B cell (primary cell): ENCODE data around the gene NEU2.

ENCODE experiments used
- EZH2 ChIP-seq: IDR thresholded peaks from 2 replicates; pipeline ENCODE4 v1.6.1; 2012; ENCODE audit warnings: borderline replicate concordance, low read depth, mild to moderate bottlenecking, moderate library complexity, low read length; ENCODE audit not compliant: insufficient read depth, poor library complexity, severe bottlenecking
- TF ChIP-seq, protein P1 (sequence below): fragments of 200-600 bp; IDR thresholded peaks from one replicate; pipeline ENCODE4 v1.8.0; 2022; ENCODE audit warnings: antibody characterized with exemption, mild to moderate bottlenecking

DNA sequence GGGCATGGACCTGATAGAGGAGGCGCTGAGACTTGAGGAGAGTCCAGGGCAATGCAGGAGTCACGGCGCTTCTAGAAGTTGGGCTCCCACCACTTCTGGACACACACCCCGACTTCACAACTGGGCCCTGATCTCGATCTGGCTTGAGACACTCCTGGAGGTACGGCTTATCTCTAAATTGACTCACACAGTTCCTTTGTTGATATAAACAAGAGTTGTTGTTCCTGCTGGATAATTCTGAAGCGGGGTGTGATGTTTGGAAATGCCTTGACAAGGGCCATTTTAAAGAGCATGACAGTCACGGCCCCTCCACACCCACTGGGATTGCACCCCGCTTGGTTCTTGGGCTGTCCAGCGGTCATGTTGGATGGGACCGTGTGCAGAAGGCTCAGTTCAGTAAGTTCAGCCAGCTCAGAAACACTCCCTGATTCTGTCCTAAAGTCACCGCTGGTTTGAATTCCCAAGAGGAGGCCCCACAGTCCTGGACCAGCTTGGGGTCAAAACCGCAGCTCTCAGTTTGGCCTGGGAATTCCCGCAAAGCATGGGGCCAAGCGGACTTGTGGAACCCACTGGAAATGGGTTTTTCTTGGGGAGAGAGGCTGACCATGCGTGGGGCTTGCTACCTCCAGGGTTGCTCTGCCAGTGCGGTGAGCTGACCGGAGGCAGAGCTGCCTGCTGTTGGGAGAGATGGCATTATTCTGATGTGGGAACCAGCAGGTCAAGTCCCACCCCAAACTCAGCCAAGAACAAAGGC lies 9.3 kb upstream of the NEU2 start:
- no peak for TF ChIP-seq EZH2
- TF ChIP-seq, protein P1, sequence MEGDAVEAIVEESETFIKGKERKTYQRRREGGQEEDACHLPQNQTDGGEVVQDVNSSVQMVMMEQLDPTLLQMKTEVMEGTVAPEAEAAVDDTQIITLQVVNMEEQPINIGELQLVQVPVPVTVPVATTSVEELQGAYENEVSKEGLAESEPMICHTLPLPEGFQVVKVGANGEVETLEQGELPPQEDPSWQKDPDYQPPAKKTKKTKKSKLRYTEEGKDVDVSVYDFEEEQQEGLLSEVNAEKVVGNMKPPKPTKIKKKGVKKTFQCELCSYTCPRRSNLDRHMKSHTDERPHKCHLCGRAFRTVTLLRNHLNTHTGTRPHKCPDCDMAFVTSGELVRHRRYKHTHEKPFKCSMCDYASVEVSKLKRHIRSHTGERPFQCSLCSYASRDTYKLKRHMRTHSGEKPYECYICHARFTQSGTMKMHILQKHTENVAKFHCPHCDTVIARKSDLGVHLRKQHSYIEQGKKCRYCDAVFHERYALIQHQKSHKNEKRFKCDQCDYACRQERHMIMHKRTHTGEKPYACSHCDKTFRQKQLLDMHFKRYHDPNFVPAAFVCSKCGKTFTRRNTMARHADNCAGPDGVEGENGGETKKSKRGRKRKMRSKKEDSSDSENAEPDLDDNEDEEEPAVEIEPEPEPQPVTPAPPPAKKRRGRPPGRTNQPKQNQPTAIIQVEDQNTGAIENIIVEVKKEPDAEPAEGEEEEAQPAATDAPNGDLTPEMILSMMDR = no peak
